Chondrocyte (in vitro differentiated cells): ENCODE measurements around the gene RAD51B. TPM values are rescaled to one million over a fixed set of nuclear protein-coding genes. Genes with fewer than 3 reads are reported as not detected.

ENCODE experiments used
- DNase-seq: peaks from one replicate; pipeline ENCODE4 v3.0.0; 2021; ENCODE audit warnings: mixed read lengths, low spot score
- H3K27ac Mint-ChIP-seq: one replicate; pipeline ENCODE4 v1.8.0; 2021; ENCODE audit warnings: mild to moderate bottlenecking, moderate library complexity, mixed read lengths; ENCODE audit not compliant: unreplicated experiment
- H3K27me3 Mint-ChIP-seq: 2 replicates; pipeline ENCODE4 v1.8.0; 2021; ENCODE audit warnings: low read depth, mixed read lengths
- H3K36me3 Mint-ChIP-seq: 2 replicates; pipeline ENCODE4 v1.8.0; 2021; ENCODE audit warnings: low read depth, mixed read lengths
- H3K4me1 Mint-ChIP-seq: 2 replicates; pipeline ENCODE4 v1.8.0; 2021; ENCODE audit warnings: low read depth, mild to moderate bottlenecking, mixed read lengths
- H3K4me3 Mint-ChIP-seq: one replicate; pipeline ENCODE4 v1.8.0; 2021; ENCODE audit warnings: mild to moderate bottlenecking, moderate library complexity, mixed read lengths; ENCODE audit not compliant: unreplicated experiment
- H3K9me3 Mint-ChIP-seq: 2 replicates; pipeline ENCODE4 v1.8.0; 2021; ENCODE audit warnings: low read depth, mixed read lengths
- CTCF ChIP-seq: fragments of 200-600 bp; sonication (generic); IDR thresholded peaks from 2 replicates; pipeline ENCODE4 v1.5.0; 2021; ENCODE audit warnings: antibody characterized with exemption, mild to moderate bottlenecking, moderate library complexity
- total RNA-seq: library from RNA; stranded (reverse); gene quantifications from 3 replicates; pipeline ENCODE4 v1.2.1, GENCODE V29; 2021

The RAD51B gene
- total RNA-seq, 1 donor from 2014 or later: 8.2 TPM

- H3K4me1 Mint-ChIP-seq: peaks cover 23% of the 10 kb centered on the region
- H3K9me3 Mint-ChIP-seq: peaks cover 8% of the 10 kb centered on the region
- no peak overlapping the region for H3K4me3 Mint-ChIP-seq
- DNase-seq: no peak
- H3K36me3 Mint-ChIP-seq: peaks cover 1% of the 10 kb centered on the region
- H3K27ac Mint-ChIP-seq: peak overlapping the region; percentile 94
- H3K27me3 Mint-ChIP-seq: no peaks in the 10 kb centered on the region
- no peak for TF ChIP-seq CTCF
Measured at GRCh38 chr14:67999705-68000384, 180.3 kb downstream of the RAD51B start.

GRCh38 chr14:68000511-68000910, 180.9 kb downstream of the RAD51B start:
- H3K4me3 Mint-ChIP-seq: no peak overlapping the region

GRCh38 chr14:68008491-68008890, 188.9 kb downstream of the RAD51B start:
- Mint-ChIP-seq H3K4me1 (peaks cover 25% of the 10 kb centered on the region), H3K4me3 (no peak overlapping the region), H3K27me3 (no peaks in the 10 kb centered on the region), H3K27ac (no peak overlapping the region), H3K9me3 (no peaks in the 10 kb centered on the region), H3K36me3 (no peaks in the 10 kb centered on the region)
- no peak for DNase-seq
- TF ChIP-seq CTCF: no peak

More at GRCh38 chr14:68000511-68000910, 180.9 kb downstream of the RAD51B start:
- peaks cover 8% of the 10 kb centered on the region for H3K9me3 Mint-ChIP-seq
- peaks cover 1% of the 10 kb centered on the region for H3K36me3 Mint-ChIP-seq
- H3K27ac Mint-ChIP-seq: peak overlapping the region; percentile 94
- H3K4me1 Mint-ChIP-seq: peaks cover 23% of the 10 kb centered on the region
- no peak for TF ChIP-seq CTCF
- no peaks in the 10 kb centered on the region for H3K27me3 Mint-ChIP-seq
- no peak for DNase-seq

- Mint-ChIP-seq H3K4me1 (peaks cover 32% of the 10 kb centered on the region), H3K27ac (peak overlapping the region; percentile 69), H3K4me3 (no peak overlapping the region), H3K27me3 (no peaks in the 10 kb centered on the region), H3K36me3 (no peaks in the 10 kb centered on the region), H3K9me3 (no peaks in the 10 kb centered on the region)
- no peak for TF ChIP-seq CTCF
- DNase-seq: no peak
Measured at GRCh38 chr14:68011406-68012028, 191.9 kb downstream of the RAD51B start.

- Mint-ChIP-seq H3K27ac (no peak overlapping the region), H3K4me1 (peaks cover 34% of the 10 kb centered on the region), H3K4me3 (no peak overlapping the region), H3K9me3 (no peaks in the 10 kb centered on the region), H3K36me3 (no peaks in the 10 kb centered on the region), H3K27me3 (no peaks in the 10 kb centered on the region)
- DNase-seq: no peak
- no peak for TF ChIP-seq CTCF
Measured at GRCh38 chr14:68012871-68013270, 193.3 kb downstream of the RAD51B start.
